Measurements from ENCODE around the gene NTN1.

Gene NTN1

DNA sequence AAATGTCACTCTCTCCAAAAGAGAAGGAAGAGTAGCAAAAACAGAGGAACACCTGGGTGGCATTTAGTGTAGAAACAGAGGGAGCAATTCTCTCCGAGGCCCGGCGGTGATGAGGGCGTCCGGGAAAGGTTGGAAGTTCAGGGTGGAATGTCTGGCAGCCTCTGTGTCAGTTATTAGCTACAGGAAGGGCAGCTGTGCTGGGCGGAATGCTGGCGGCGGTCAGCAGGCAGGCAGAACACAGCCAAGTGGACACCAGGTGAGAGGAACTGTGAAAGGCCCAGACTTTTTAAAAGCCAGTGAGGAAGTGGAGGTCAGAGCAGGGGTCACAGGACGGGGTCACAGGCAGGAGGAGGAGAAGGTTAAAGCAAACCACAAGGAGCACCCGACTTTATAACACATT, 238.1 kb downstream of the NTN1 start:
- TF ChIP-seq, protein P1, sequence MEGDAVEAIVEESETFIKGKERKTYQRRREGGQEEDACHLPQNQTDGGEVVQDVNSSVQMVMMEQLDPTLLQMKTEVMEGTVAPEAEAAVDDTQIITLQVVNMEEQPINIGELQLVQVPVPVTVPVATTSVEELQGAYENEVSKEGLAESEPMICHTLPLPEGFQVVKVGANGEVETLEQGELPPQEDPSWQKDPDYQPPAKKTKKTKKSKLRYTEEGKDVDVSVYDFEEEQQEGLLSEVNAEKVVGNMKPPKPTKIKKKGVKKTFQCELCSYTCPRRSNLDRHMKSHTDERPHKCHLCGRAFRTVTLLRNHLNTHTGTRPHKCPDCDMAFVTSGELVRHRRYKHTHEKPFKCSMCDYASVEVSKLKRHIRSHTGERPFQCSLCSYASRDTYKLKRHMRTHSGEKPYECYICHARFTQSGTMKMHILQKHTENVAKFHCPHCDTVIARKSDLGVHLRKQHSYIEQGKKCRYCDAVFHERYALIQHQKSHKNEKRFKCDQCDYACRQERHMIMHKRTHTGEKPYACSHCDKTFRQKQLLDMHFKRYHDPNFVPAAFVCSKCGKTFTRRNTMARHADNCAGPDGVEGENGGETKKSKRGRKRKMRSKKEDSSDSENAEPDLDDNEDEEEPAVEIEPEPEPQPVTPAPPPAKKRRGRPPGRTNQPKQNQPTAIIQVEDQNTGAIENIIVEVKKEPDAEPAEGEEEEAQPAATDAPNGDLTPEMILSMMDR (IDR thresholded peaks at IDR 0.05; ENCODE audit: borderline replicate concordance, insufficient read depth, low read depth, low read length) = no peak
- no peak overlapping the region for H3K4me3 ChIP-seq (ENCODE audit: low read depth, low read length)

DNA sequence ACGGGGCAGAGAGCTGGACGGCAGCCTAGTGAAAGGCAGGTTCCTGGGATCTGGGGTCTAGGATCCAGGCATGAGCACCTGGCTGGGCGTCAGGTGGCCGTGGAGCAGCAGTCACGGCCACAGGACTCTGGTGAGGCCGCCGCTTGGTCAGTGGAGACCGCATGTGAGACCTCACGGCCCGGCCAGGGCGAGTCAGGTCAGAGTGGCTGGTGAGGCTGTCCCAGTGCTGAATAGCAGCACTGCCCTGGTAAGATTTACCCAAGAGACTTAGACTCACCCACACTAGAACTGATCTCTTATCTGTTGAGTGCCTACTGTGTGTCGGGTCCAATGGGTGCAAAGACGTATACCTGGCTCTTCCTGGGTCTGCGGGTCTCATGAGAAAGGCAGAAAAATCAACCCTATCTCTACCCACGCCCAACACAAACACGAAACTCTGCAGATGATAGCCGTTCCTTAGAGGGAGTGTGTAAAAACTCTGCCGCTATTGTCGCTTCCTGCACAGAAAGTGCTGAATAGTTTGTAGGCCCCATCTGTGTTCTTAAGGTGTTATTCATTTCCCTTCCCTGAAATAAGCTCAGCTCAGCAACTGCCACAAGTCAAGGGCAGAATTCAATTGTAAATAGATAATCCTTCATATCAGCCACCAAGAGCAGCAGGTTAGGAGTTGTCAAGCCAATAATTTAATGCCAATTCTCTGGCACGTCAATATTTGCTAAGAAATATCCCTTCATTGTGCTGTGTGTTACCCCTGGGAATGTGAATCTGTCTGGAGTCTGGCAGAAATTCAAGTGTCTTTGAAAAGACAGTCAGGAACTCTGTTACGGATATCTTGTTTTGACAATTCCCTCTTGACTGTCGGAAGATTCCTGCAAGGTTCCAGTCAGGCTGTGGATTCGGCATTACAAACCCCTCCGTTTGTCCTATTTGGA, 240.0 kb downstream of the NTN1 start:
- TF ChIP-seq, protein P1 (IDR thresholded peaks at IDR 0.05; ENCODE audit: borderline replicate concordance, insufficient read depth, low read depth, low read length) = no peak
- no peak overlapping the region for H3K4me3 ChIP-seq (ENCODE audit: low read depth, low read length)

DNA sequence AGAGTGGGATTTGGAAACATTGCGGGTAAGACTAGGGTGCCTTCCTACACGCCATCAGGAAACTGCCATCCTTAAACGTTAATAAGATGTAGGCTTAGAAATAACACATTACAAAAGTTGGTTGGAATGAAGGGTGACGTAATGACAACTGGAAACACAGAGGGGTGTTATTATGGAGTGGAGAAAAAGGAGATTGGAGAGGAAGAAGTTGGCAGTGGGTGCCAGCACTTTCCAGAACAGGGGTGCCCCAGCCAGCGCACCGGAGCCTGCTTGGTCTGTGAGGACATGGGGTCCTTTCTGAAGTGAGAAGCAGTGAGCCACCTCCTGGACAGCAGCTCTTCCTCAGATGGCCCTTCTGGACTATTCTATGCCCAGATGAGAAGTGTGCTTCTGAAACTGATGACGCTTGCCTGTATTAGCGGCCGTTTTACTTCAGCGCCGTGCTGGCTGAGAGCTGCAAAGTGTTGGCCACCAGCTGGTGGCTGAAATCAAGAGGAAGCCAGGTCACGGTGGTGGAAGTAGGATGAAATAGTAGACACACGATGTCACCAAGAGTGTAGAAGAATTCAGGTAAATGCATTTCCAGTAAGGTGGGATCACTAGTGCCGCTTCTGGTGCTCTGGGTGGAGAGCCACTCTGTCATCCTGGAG, 244.8 kb downstream of the NTN1 start:
- TF ChIP-seq, protein P1 (IDR thresholded peaks at IDR 0.05; ENCODE audit: borderline replicate concordance, insufficient read depth, low read depth, low read length) = no peak
- H3K4me3 ChIP-seq (ENCODE audit: low read depth, low read length) = no peak overlapping the region

DNA sequence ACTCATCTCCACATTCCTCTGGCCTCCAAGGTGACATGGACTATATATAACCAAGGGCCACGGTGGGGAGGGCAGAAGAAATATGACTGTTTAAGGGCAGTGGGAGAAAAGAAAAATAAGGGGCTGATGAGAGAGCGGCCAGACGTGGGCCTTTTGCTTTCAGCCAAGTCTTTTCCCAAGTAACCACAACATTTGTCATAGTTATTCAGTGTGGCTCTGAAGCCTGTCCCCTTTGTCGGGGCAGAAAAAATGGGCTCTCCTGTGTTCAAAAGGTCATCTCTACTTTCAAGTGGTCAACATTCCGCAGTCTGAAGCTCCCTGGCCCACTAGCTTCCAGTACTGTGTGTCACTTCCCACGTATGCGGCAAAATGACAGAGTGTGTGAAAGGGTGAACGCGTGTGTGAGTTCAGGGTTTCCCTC, 245.4 kb downstream of the NTN1 start:
- TF ChIP-seq, protein P1 (IDR thresholded peaks at IDR 0.05; ENCODE audit: borderline replicate concordance, insufficient read depth, low read depth, low read length) = no peak
- H3K4me3 ChIP-seq (ENCODE audit: low read depth, low read length) = no peak overlapping the region

DNA sequence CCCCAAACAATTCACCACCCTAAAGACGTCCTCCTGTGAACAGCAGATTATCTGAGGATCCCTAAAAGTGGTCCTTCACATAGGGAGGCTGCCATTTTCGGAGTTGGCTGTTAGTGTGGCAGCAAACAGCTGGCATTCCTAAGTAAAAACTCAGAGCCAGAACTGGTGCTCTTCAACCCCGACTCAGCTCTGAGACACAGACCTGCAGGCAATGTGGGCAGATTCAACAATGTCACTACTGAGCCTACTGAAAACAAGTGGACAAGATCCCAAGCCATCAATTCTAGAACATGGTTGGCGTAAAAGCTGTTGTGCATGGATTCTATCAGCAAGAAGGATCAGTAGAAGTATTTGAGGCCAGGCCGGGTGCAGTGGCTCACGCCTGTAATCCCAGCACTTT, 247.2 kb downstream of the NTN1 start:
- TF ChIP-seq, protein P1 (IDR thresholded peaks at IDR 0.05; ENCODE audit: borderline replicate concordance, insufficient read depth, low read depth, low read length) = no peak
- no peak overlapping the region for H3K4me3 ChIP-seq (ENCODE audit: low read depth, low read length)

DNA sequence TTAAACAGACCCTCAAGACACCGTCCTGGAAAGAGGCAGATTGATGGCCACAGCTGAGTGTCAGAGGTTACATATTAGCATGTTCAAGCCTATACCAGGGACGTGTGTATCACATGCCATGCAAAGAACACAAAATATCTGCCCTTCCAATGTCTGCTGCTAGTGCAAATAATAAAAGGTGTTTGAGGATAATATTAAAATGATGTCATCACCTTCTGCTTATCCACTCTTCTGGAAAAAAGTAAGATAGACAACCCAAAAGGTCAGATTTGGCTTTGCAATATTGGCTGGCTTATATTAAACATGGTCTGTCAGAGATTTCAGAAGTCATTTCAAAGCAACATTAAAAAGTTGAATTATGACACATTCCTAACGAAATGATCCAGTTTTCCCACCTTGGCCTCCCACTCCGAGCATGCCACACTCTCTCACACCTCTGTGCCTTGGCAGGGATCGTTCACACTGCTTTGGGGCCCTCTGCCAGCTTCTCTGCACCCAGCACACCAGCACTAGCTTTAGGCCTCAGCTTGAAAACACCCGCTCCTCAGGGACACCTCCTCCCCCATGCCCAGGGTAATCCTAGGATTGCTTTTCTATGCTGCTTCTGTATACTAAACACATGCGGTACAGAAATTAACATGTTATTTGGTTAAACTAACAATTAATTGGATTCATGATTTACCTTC, 248.2 kb downstream of the NTN1 start:
- TF ChIP-seq, protein P1 (IDR thresholded peaks at IDR 0.05; ENCODE audit: borderline replicate concordance, insufficient read depth, low read depth, low read length) = no peak
- H3K4me3 ChIP-seq (ENCODE audit: low read depth, low read length) = no peak overlapping the region

All from GM12875 (cell line).